A673 (cell line): ENCODE measurements around the gene UQCRH. TPM values are rescaled to one million over a fixed set of nuclear protein-coding genes. Genes with fewer than 3 reads are reported as not detected.
"Not testable (repeated sequence)": the region's sequence is repeated elsewhere in the genome, so short reads cannot be mapped to it uniquely, and the experiment has no call there.

Experiments
- BruUV-seq: library from RNA; stranded (reverse); fragments of 400-500 nt; replicated peaks from 2 replicates; lab custom pipeline; 2021; lab: Mats Ljungman, UMichigan
- CTCF ChIA-PET: fragments of 300-600 bp; sonication (Branson Sonifier 250); formaldehyde crosslinking; loops from one replicate; lab custom pipeline; 2022; ENCODE audit warnings: antibody characterized with exemption; lab: Charles Lee
- POLR2A ChIA-PET: fragments of 300-600 bp; sonication (Branson Sonifier 250); formaldehyde crosslinking; loops from one replicate; lab custom pipeline; 2022; ENCODE audit warnings: antibody characterized with exemption; ENCODE audit not compliant: low non-redundant PET; lab: Charles Lee
- DNase-seq: peaks from one replicate; pipeline ENCODE4 v3.0.0-alpha.2; 2015; ENCODE audit warnings: low spot score
- H3K27ac ChIP-seq: fragments of 200-600 bp; sonication (generic); 2 replicates; pipeline ENCODE4 v1.5.1; 2016; ENCODE audit warnings: mixed run types, low read depth, mild to moderate bottlenecking, mixed read lengths, antibody characterized with exemption, low read length; ENCODE audit not compliant: poor library complexity, severe bottlenecking
- H3K27me3 ChIP-seq: fragments of 200-600 bp; sonication (generic); replicated peaks from 2 replicates; pipeline ENCODE4 v1.6.1; 2017; ENCODE audit warnings: mixed run types, low read depth, mild to moderate bottlenecking, mixed read lengths, antibody characterized with exemption, low read length; ENCODE audit not compliant: insufficient read depth, poor library complexity
- H3K36me3 ChIP-seq: fragments of 200-600 bp; sonication (generic); 2 replicates; pipeline ENCODE4 v1.6.1; 2016; ENCODE audit warnings: mixed run types, mild to moderate bottlenecking, mixed read lengths, antibody characterized with exemption, low read length; ENCODE audit not compliant: insufficient read depth, poor library complexity, severe bottlenecking
- H3K4me1 ChIP-seq: fragments of 200-600 bp; sonication (generic); 2 replicates; pipeline ENCODE4 v1.6.1; 2017; ENCODE audit warnings: mixed run types, mild to moderate bottlenecking, mixed read lengths, antibody characterized with exemption, low read length; ENCODE audit not compliant: insufficient read depth, poor library complexity, severe bottlenecking
- H3K4me3 ChIP-seq: fragments of 200-600 bp; sonication (generic); 2 replicates; pipeline ENCODE4 v1.5.1; 2016; ENCODE audit warnings: low read depth, mixed run types, mild to moderate bottlenecking, mixed read lengths, low read length; ENCODE audit not compliant: poor library complexity, severe bottlenecking
- H3K9me3 ChIP-seq: fragments of 200-600 bp; sonication (generic); 2 replicates; pipeline ENCODE4 v1.6.1; 2016; ENCODE audit warnings: mixed run types, low read depth, mild to moderate bottlenecking, mixed read lengths, antibody characterized with exemption, low read length; ENCODE audit not compliant: poor library complexity, severe bottlenecking
- EZH2 ChIP-seq: fragments of 200-600 bp; sonication (generic); IDR thresholded peaks from 2 replicates; pipeline ENCODE4 v1.6.1; 2017; ENCODE audit warnings: borderline replicate concordance, low read depth, mild to moderate bottlenecking, mixed read lengths, antibody characterized with exemption, low read length; ENCODE audit not compliant: poor library complexity, severe bottlenecking
- intact Hi-C: fragments of 100-400 bp; cut with micrococcal nuclease; formaldehyde crosslinking; loops from one replicate; pipeline ENCODE4 v1.10.0; 2022; ENCODE audit not compliant: unreplicated experiment
- total RNA-seq: library from RNA; stranded (reverse); gene quantifications from 2 replicates; pipeline ENCODE4 v1.2.3, GENCODE V29; 2021
- TF ChIP-seq, protein P1 (sequence below): fragments of 300-800, 200-600 bp; sonication (generic); conservative IDR thresholded peaks from 2 replicates; pipeline ENCODE4 v1.5.1; 2017; ENCODE audit warnings: low read depth, mild to moderate bottlenecking, antibody characterized with exemption, low read length, moderate library complexity, mixed read lengths

UQCRH gene
- total RNA-seq, 1 experiment from 2014 or later: 567 TPM

DNA sequence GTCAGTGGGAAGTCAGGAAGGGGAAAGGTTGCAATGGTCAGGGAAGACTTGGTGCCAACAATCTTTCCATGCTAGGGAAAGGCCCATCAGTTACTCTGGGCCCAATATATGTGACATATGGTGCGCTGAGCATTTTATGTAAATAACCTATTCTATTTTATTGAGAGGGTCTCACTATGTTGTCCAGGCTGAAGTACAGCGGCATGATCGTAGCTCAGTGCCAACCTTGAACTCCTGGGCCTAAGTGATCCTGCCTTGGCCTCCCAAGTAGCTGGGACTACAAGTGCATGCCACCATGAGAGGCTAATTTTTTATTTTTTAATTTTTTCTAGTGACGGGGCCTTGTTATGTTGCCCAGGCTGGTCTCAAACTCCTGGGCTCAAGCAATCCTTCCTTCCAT is 6.8 kb downstream of the UQCRH start:
- Histone ChIP-seq H3K27ac (no peak overlapping the region), H3K4me1 (peaks cover 11% of the 10 kb centered on the region), H3K27me3 (no peaks in the 10 kb centered on the region), H3K4me3 (no peak overlapping the region), H3K9me3 (no peaks in the 10 kb centered on the region), H3K36me3 (peaks cover 67% of the 10 kb centered on the region)
- no TSS peak for BruUV-seq
- DNase-seq: no peak
- CTCF ChIA-PET: no interaction called here
- TF ChIP-seq, protein P1, sequence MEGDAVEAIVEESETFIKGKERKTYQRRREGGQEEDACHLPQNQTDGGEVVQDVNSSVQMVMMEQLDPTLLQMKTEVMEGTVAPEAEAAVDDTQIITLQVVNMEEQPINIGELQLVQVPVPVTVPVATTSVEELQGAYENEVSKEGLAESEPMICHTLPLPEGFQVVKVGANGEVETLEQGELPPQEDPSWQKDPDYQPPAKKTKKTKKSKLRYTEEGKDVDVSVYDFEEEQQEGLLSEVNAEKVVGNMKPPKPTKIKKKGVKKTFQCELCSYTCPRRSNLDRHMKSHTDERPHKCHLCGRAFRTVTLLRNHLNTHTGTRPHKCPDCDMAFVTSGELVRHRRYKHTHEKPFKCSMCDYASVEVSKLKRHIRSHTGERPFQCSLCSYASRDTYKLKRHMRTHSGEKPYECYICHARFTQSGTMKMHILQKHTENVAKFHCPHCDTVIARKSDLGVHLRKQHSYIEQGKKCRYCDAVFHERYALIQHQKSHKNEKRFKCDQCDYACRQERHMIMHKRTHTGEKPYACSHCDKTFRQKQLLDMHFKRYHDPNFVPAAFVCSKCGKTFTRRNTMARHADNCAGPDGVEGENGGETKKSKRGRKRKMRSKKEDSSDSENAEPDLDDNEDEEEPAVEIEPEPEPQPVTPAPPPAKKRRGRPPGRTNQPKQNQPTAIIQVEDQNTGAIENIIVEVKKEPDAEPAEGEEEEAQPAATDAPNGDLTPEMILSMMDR: no peak
- POLR2A ChIA-PET: no interaction called here
- intact Hi-C loops: no loop called here

DNA sequence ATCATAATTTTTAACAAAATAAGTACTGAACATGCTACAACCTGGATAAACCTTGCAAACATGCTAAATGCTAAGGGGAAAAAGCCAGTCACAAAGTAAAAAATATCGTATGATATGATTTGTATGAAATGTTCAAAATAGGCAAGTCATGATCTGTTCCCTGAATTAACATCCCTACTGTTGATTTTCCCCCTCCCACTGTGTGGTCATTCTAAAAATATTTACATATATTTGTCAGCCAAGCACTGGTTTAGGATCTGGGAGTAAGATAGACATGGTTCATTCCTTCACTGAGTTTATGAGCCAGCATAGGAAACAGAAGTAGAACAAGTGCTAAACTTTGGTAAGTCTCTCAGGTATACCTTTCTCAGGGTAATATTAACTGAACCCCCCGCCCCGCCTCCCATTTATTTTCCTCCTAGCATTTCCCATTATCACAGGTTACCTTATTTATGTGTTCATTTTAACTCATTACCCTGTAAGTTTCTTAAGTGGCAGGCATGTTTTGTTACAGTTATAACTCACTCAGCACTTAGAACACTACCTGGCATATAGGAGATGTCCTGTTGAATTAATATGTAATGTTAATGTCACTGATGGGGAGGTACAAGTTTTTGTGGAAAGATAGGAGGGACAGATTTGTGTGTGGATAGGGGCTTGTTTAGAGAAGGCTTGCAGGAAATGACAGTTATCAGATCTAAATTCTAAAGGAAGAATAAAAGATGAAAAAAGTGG is 12.3 kb downstream of the UQCRH start:
- Histone ChIP-seq H3K9me3 (no peaks in the 10 kb centered on the region), H3K27me3 (no peaks in the 10 kb centered on the region), H3K27ac (no peak overlapping the region), H3K36me3 (peaks cover 58% of the 10 kb centered on the region), H3K4me3 (no peak overlapping the region), H3K4me1 (no peaks in the 10 kb centered on the region)
- ChIA-PET CTCF (no interaction called here), POLR2A (no interaction called here)
- no peak for DNase-seq
- intact Hi-C loops: no loop called here
- TF ChIP-seq, protein P1: no peak
- TF ChIP-seq EZH2: no peak
- BruUV-seq: no TSS peak

DNA sequence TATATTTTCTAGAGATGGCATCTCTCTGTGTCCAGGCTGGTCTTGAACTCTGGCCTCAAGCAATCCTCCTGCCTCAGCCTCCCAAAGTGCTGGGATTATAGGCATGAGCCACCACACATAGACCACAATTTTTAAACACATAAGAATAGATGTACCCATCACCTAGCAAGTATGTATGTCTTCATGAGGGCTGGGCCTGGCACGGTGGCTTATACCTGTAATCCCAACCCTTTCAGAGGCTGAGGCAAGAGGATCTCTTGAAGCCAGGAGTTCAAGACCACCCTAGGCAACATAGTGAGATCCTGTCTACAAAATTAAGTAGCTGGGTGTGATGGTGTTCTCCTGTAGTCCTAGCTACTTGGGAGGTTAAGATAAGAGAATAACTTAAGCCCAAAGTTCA is 13.8 kb downstream of the UQCRH start:
- ChIA-PET CTCF (no interaction called here), POLR2A (no interaction called here)
- H3K4me1 ChIP-seq: no peaks in the 10 kb centered on the region
- no peak for DNase-seq
- peaks cover 43% of the 10 kb centered on the region for H3K36me3 ChIP-seq
- no peaks in the 10 kb centered on the region for H3K27me3 ChIP-seq
- no peak for TF ChIP-seq EZH2
- TF ChIP-seq, protein P1: no peak
- intact Hi-C loops: no loop called here
- no peak overlapping the region for H3K27ac ChIP-seq
- BruUV-seq: no TSS peak
- no peaks in the 10 kb centered on the region for H3K9me3 ChIP-seq
- H3K4me3 ChIP-seq: no peak overlapping the region

DNA sequence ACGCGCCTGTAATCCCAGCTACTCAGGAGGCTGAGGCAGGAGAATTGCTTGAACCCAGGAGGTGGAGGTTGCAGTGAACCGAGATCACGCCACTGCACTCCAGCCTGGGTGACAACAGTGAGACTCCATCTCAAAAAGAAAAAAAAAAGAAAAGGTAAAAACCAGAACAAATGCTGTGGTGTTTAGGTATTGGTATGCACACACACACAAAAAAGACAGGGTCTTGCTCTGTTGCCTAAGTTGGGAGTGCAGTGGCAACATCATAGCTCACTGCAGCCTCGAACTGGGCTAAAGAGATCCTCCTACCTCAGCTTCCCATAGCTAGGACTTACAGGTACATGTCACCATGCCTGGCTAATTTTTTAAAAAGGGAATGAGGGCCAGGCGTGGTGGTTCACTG is 15.8 kb downstream of the UQCRH start:
- H3K4me1 ChIP-seq, CTCF ChIA-PET, H3K9me3 ChIP-seq, BruUV-seq, H3K4me3 ChIP-seq, H3K27ac ChIP-seq, DNase-seq, POLR2A ChIA-PET, intact Hi-C loops, H3K27me3 ChIP-seq: not testable (repeated sequence)
- H3K36me3 ChIP-seq: peaks cover 26% of the 10 kb centered on the region

DNA sequence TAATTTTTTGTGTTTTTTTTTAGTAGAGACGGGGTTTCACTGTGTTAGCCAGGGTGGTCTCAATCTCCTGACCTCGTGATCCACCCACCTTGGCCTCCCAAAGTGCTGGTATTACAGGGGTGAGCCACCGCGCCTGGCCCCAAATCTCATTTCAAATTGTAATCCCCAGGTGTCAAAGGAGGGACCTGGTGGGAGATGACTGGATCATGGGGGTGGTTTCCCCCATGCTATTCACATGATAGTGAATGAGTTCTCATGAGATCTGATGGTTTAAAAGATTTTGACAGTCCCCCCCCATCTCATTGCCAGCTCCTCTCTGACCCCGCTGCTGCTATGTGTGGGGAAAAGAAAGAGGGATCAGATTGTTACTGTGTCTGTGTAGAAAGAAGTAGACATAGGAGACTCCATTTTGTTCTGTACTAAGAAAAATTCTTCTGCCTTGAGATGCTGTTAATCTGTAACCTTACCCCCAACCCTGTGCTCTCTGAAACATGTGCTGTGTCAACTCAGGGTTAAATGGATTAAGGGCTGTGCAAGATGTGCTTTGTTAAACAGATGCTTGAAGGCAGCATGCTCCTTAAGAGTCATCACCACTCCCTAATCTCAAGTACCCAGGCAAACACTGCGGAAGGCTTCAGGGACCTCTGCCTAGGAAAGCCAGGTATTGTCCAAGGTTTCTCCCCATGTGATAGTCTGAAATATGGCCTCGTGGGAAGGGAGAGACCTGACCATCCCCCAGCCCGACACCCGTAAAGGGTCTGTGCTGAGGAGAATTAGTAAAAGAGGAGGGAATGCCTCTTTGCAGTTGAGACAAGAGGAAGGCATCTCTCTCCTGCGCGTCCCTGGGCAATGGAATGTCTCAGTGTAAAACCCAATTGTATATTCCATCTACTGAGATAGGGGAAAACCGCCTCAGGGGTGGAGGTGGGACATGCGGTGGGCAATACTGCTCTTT is 16.7 kb downstream of the UQCRH start:
- POLR2A ChIA-PET, H3K4me1 ChIP-seq, DNase-seq, intact Hi-C loops, H3K27ac ChIP-seq, H3K4me3 ChIP-seq, BruUV-seq, H3K27me3 ChIP-seq, H3K9me3 ChIP-seq, CTCF ChIA-PET: not testable (repeated sequence)
- H3K36me3 ChIP-seq: peaks cover 19% of the 10 kb centered on the region
